Endothelial cell of umbilical vein (primary cell): ENCODE measurements around the gene SEC14L1. TPM values are rescaled to one million over a fixed set of nuclear protein-coding genes. Genes with fewer than 3 reads are reported as not detected.
A peak's percentile ranks its signal among the peaks of the same experiment; 100 is the strongest.

ENCODE experiments used
- BruUV-seq: library from RNA; stranded (reverse); fragments of 400-500 nt; replicated peaks from 2 replicates; lab custom pipeline; 2021; lab: Mats Ljungman, UMichigan
- CTCF ChIA-PET: fragments of 300-600, 350-600 bp; sonication (Branson Sonifier 250); formaldehyde crosslinking; loops from one replicate; lab custom pipeline; 2021; ENCODE audit warnings: antibody characterized with exemption, inconsistent platforms; lab: Charles Lee
- POLR2A ChIA-PET: fragments of 300-600, 350-600 bp; sonication (Branson Sonifier 250); formaldehyde crosslinking; loops from one replicate; lab custom pipeline; 2021; ENCODE audit warnings: antibody characterized with exemption, inconsistent platforms; lab: Charles Lee
- DNase-seq: peaks from one replicate; pipeline ENCODE4 v3.0.0-alpha.2; 2011; ENCODE audit warnings: low read depth, low spot score
- FAIRE-seq: peaks from 2 replicates; lab custom pipeline; 2011; peaks lifted over from hg19 to GRCh38; lab: Jason Lieb, UNC
- H2AFZ ChIP-seq: 2 replicates; pipeline ENCODE4 v1.6.0; 2012; ENCODE audit warnings: low read depth, low read length, control low read depth, inconsistent platforms
- H3K27ac ChIP-seq: 2 replicates; pipeline ENCODE4 v1.5.1; 2011; ENCODE audit warnings: low read depth, mild to moderate bottlenecking, control low read depth, low read length, moderate library complexity; ENCODE audit not compliant: insufficient read depth
- H3K27me3 ChIP-seq, 2 experiments: 2 replicates each; pipeline versions ENCODE4 v1.6.0 to v1.6.1; 2011; ENCODE audit warnings: low read length in 2 of 2, mixed read lengths in 1 of 2; ENCODE audit not compliant: control insufficient read depth in 2 of 2, insufficient read depth in 2 of 2
- H3K36me3 ChIP-seq, 2 experiments: 2 replicates in 1 of 2; 3 replicates in 1 of 2; pipeline ENCODE4 v1.5.1; 2011; ENCODE audit warnings: low read length in 2 of 2, mild to moderate bottlenecking in 1 of 2, moderate library complexity in 1 of 2; ENCODE audit not compliant: control insufficient read depth in 2 of 2, insufficient read depth in 2 of 2; ENCODE audit errors: extremely low read depth in 1 of 2
- H3K4me1 ChIP-seq: 3 replicates; pipeline ENCODE4 v1.5.1; 2011; ENCODE audit warnings: mild to moderate bottlenecking, low read length; ENCODE audit not compliant: control insufficient read depth, insufficient read depth; ENCODE audit errors: extremely low read depth
- H3K4me2 ChIP-seq: 2 replicates; pipeline ENCODE4 v1.6.1; 2011; ENCODE audit warnings: low read length, control low read depth, mixed read lengths; ENCODE audit not compliant: insufficient read depth
- H3K4me3 ChIP-seq, 3 experiments: fragments of 200-600 bp in 1 of 3; sonication (generic), shearing (Covaris generic) in 1 of 3; replicated peaks in 1 of 3; 2 replicates each; pipeline ENCODE4 v1.5.1; 2011 to 2016; ENCODE audit warnings: control low read depth in 3 of 3, low read length in 3 of 3, mild to moderate bottlenecking in 2 of 3, inconsistent platforms in 1 of 3, low read depth in 1 of 3, moderate library complexity in 1 of 3; ENCODE audit not compliant: insufficient read depth in 1 of 3
- H3K79me2 ChIP-seq: 2 replicates; pipeline ENCODE4 v1.6.0; 2012; ENCODE audit warnings: low read length, inconsistent platforms; ENCODE audit not compliant: control insufficient read depth, insufficient read depth
- H3K9ac ChIP-seq: replicated peaks from 2 replicates; pipeline ENCODE3; 2011; ENCODE audit warnings: low read length, control low read depth; ENCODE audit not compliant: insufficient read depth; ENCODE audit errors: extremely low read depth
- H3K9me1 ChIP-seq: replicated peaks from 3 replicates; pipeline ENCODE4 v1.6.0; 2011; ENCODE audit warnings: mild to moderate bottlenecking, low read length; ENCODE audit not compliant: control insufficient read depth, insufficient read depth; ENCODE audit errors: extremely low read depth
- H3K9me3 ChIP-seq: replicated peaks from 2 replicates; pipeline ENCODE4 v1.5.1; 2012; ENCODE audit warnings: low read length, inconsistent platforms; ENCODE audit not compliant: control insufficient read depth, insufficient read depth
- H4K20me1 ChIP-seq: replicated peaks from 2 replicates; pipeline ENCODE3; 2011; ENCODE audit warnings: mild to moderate bottlenecking, low read length; ENCODE audit not compliant: control insufficient read depth, insufficient read depth; ENCODE audit errors: extremely low read depth
- CTCF ChIP-seq, 2 donors: IDR thresholded peaks; 1 replicate in 1 of 2; 2 replicates in 1 of 2; pipeline ENCODE4 v1.5.1; 2011; ENCODE audit warnings: low read length in 2 of 2, mild to moderate bottlenecking in 2 of 2, moderate library complexity in 2 of 2, control low read depth in 1 of 2, inconsistent platforms in 1 of 2, low read depth in 1 of 2; ENCODE audit not compliant: insufficient read depth in 1 of 2; ENCODE audit errors: extremely low read depth in 1 of 2
- EZH2 ChIP-seq: IDR thresholded peaks from 2 replicates; pipeline ENCODE4 v1.6.1; 2012; ENCODE audit warnings: borderline replicate concordance, low read depth, mild to moderate bottlenecking, moderate library complexity, low read length, inconsistent platforms; ENCODE audit not compliant: severe bottlenecking
- FOS ChIP-seq: IDR thresholded peaks from 2 replicates; pipeline ENCODE4 v1.6.1; 2011; ENCODE audit warnings: mild to moderate bottlenecking, low read length, moderate library complexity, borderline replicate concordance; ENCODE audit not compliant: insufficient read depth
- GATA2 ChIP-seq: IDR thresholded peaks from 2 replicates; pipeline ENCODE4 v1.7.0; 2011; ENCODE audit warnings: low read depth, mild to moderate bottlenecking, moderate library complexity, mixed read lengths, low read length; ENCODE audit not compliant: insufficient read length, insufficient read depth
- JUN ChIP-seq: IDR thresholded peaks from 2 replicates; pipeline ENCODE4 v1.6.1; 2011; ENCODE audit warnings: borderline replicate concordance, low read depth; ENCODE audit not compliant: insufficient read length, insufficient read depth
- MAX ChIP-seq: IDR thresholded peaks from 2 replicates; pipeline ENCODE4 v1.6.1; 2011; ENCODE audit not compliant: insufficient read depth, insufficient read length
- MYC ChIP-seq: IDR thresholded peaks from one replicate; pipeline ENCODE4 v1.6.1; 2011; ENCODE audit warnings: mild to moderate bottlenecking, low read depth, low read length
- POLR2A ChIP-seq: IDR thresholded peaks from 2 replicates; pipeline ENCODE4 v1.6.1; 2012; ENCODE audit warnings: low read depth, mild to moderate bottlenecking, control low read depth, low read length
- POLR2AphosphoS5 ChIP-seq: IDR thresholded peaks from 2 replicates; pipeline ENCODE4 v1.6.1; 2012; ENCODE audit warnings: low read depth, mild to moderate bottlenecking, control low read depth, low read length, moderate library complexity; ENCODE audit not compliant: insufficient read depth
- dilution Hi-C: fragments of 300-500 bp; cut with MboI; formaldehyde crosslinking; loops from one replicate; pipeline ENCODE4 v1.15.0; 2019; ENCODE audit warnings: low sequenced_read_pairs; ENCODE audit not compliant: extremely low pct_ligation_motif_present
- intact Hi-C: fragments of 100-400 bp; cut with micrococcal nuclease; formaldehyde crosslinking; loops from one replicate; pipeline ENCODE4 v1.10.0; 2022
- polyA plus RNA-seq, 4 experiments: library from polyadenylated mRNA; depleted of rRNA in 3 of 4; stranded (reverse) in 3 of 4; unstranded in 1 of 4; fragments of >200 nt; gene quantifications; 2 replicates each; pipeline versions ENCODE4 v1.2.1 to v1.2.3, GENCODE V29; 2011 to 2012; ENCODE audit warnings: missing spikeins in 1 of 4
- total RNA-seq: library from RNA; stranded (reverse); gene quantifications from 2 replicates; pipeline ENCODE4 v1.2.3, GENCODE V29; 2021

The SEC14L1 gene
- total and polyA plus RNA-seq, 2 donors (not counting 3 experiments of a cell fraction or from before 2014, with no cell fraction given): 215 to 631 TPM

- peak overlapping the region; percentile 52 for H3K4me2 ChIP-seq
- H4K20me1 ChIP-seq: peaks cover 8% of the 10 kb centered on the region
- H3K27ac ChIP-seq: peak overlapping the region; percentile 88
- H3K9me3 ChIP-seq: no peaks in the 10 kb centered on the region
- peaks cover 8 to 17% of the 10 kb centered on the region in 2 experiments for H3K36me3 ChIP-seq
- H3K27me3 ChIP-seq: no peaks in the 10 kb centered on the region
- no peaks in the 10 kb centered on the region for H3K9me1 ChIP-seq
- peak overlapping the region; percentile 41 for H3K9ac ChIP-seq
- ChIA-PET CTCF (interaction anchor here (0.7 to 1.2 kb wide), 6 partner anchors 14 to 75 kb away, joined by 4 to 7 read pairs (median 4); no protein-coding TSS in a partner anchor), POLR2A (interaction anchor here (1.0 to 1.2 kb wide), 2 partner anchors 9 kb away, joined by 4 to 6 read pairs; no protein-coding TSS in a partner anchor)
- no TSS peak for BruUV-seq
- intact Hi-C loops (loop anchor here (1.0 to 5.0 kb wide), 3 partner anchors 12 to 44 kb away; no protein-coding TSS in a partner anchor), dilution Hi-C loops (no loop called here)
- no peak overlapping the region for H3K4me3 ChIP-seq
- TF ChIP-seq MAX (no peak), JUN (no peak), EZH2 (no peak), CTCF (IDR thresholded peaks at IDR 0.05; ENCODE audit: extremely low read depth in 1 of 2, insufficient read depth in 1 of 2, low read depth in 1 of 2, low read length in 2 of 2) (no peak), MYC (no peak), POLR2A (no peak), POLR2AphosphoS5 (no peak), FOS (no peak), GATA2 (no peak)
- H3K79me2 ChIP-seq: peaks cover 100% of the 10 kb centered on the region
- peaks cover 69% of the 10 kb centered on the region for H3K4me1 ChIP-seq
- DNase-seq (no peak), FAIRE-seq (no peak)
- no peak overlapping the region for H2AFZ ChIP-seq
Measured at GRCh38 chr17:77163511-77164280, 22.9 kb downstream of the SEC14L1 start.
